Activated CD4-positive, CD25-positive, alpha-beta regulatory T cell treated with anti-CD3 and anti-CD28 coated beads, Interleukin-2, amount 50 U/mL, for 24 hours (primary cell): ENCODE results near the gene FBXW7.
"Not testable (repeated sequence)": the region's sequence is repeated elsewhere in the genome, so short reads cannot be mapped to it uniquely, and the experiment has no call there.

Experiments used
- ATAC-seq, 2 donors: fragments of 150-1000 bp; cut with Tn5 transposase; one replicate each; pipeline ENCODE4 v1.10.0; 2021; ENCODE audit warnings: mild to moderate bottlenecking in 1 of 2, moderate library complexity in 1 of 2

The FBXW7 gene, protein sequence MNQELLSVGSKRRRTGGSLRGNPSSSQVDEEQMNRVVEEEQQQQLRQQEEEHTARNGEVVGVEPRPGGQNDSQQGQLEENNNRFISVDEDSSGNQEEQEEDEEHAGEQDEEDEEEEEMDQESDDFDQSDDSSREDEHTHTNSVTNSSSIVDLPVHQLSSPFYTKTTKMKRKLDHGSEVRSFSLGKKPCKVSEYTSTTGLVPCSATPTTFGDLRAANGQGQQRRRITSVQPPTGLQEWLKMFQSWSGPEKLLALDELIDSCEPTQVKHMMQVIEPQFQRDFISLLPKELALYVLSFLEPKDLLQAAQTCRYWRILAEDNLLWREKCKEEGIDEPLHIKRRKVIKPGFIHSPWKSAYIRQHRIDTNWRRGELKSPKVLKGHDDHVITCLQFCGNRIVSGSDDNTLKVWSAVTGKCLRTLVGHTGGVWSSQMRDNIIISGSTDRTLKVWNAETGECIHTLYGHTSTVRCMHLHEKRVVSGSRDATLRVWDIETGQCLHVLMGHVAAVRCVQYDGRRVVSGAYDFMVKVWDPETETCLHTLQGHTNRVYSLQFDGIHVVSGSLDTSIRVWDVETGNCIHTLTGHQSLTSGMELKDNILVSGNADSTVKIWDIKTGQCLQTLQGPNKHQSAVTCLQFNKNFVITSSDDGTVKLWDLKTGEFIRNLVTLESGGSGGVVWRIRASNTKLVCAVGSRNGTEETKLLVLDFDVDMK

DNA sequence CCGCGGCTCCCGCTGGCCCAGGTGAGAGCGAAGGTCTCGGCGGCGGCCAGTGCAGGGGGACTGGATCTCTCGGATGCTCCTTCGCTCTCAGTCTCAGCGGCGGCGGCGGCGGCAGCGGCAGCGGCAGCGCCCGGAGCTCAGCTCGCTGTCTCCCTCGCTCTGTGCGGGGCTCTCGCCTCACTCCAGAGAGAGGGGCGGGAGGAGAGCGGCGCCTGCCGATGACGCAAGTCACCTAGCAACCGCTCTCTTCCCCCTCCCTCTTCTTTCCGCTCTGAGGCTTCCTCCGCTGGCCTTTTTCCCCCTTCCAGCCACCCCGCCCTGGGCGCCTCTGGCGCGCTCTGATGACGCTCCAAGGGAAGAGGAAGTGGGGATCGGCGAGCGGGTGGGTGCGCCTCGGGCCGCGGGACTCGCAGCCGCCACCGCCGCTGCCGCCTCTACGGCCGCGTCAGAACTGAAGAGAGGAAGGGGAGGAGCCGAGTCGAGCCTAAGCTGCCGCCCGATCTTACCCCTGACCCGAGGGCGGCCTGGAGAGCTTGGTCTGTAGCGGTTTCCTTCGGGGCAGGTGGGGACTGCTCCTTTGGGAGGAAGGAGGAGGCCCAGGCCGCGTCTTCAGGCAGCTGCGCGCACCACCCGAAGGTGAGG is at the start of gene FBXW7:
FBXW7 (minus strand) TSS at position 190 of the 642 bp plus-strand sequence. CDS start 124,289 bp downstream, outside the sequence.
- ATAC-seq: peak; percentile 88 to 91

DNA sequence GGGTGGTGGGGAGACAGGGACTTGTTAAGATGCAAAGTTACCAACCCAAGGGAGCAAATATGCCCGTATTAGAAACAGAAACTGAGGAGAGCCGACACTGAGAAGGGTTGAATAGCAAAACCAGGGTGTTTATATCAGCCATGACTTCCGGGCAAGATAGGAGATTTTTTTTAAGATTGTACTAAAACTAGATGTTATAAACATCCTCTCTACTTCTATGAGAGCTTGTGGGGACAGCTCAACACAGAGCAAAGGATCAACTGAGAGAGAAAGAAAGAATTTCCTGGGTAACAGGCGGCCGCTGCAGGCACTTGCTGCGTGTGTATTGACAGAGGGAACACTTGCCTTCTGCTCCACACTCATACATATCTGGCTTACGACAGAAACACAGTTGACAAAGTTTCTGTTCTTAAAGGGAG is 49.1 kb upstream of the FBXW7 start:
- ATAC-seq: peak; percentile 59 to 67

DNA sequence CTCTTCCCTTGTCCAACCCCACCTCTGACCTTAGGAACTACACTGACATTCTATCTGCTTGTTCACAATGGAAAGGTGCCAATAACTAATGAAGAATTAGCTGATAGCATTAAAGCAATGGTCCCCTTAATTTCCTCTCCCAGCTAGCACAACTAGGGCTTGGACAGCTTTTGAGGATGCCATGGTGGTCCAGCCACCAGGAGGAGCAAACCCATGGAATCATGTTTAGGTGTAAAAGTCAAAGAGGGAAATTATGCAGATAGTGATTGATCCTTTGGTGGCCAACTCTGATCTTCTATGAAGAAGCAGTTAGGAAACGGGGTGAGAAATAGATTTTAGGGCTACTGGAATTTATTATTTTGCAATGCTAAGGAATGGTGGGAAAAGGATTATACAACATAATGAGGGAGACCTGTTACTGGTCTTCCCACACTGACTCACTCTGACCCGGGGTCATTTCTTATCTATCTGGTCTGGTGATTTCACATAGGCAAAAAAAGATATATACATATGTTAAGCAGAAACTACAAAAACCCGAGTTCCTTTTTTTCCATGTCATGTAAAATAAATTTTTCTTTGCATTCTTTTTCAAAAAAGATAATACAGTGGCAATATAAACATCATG is 45.8 kb upstream of the FBXW7 start:
- ATAC-seq: no peak

DNA sequence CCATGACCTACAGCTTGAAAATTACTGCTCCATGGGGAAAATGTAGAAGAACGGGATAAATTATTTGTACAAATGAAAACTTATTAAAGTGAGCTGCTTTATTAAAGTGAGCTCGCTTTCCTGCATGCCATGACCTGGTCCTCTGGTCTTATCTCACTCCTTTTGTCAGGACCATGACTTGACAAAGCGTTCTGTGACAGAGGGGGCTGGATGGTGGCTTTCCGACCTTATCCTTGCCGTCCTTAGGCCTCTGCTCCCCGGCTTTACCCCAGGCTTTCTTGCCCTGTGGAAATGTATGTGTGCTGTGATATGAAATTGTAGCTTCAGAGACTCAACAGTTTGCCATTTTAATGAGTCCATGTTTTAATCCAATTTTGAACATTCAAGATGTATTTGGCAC is 44.0 kb upstream of the FBXW7 start:
- ATAC-seq: no peak

DNA sequence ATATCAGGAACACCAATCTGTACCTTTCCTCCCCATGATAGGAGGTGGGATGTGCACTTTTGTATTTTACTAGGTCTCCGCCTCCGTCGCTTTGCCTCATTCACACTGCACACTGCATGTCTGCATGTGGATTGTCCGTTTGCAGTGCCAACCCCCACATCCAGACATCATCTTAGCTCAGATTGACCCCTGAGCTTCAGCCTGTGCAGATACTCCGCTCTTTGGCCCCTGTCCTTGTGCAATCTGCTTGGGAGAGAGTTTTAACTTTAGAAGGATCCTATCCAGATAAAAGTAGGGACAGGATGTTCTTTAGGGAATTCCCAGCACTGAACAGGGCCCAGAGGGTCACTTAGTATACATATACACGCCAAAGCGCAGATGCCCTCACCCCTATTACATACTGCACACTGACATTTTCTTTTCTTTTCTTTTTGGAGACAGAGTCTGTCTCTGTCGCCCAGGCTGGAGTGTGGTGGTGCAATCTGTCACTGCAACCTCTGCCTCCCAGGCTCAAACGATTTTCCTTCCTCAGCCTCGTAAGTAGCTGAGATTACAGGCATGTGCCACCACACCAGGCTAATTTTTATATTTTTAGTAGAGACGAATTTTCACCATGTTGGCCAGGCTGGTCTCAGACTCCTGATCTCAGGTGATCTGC is 43.3 kb upstream of the FBXW7 start:
- no peak for ATAC-seq

DNA sequence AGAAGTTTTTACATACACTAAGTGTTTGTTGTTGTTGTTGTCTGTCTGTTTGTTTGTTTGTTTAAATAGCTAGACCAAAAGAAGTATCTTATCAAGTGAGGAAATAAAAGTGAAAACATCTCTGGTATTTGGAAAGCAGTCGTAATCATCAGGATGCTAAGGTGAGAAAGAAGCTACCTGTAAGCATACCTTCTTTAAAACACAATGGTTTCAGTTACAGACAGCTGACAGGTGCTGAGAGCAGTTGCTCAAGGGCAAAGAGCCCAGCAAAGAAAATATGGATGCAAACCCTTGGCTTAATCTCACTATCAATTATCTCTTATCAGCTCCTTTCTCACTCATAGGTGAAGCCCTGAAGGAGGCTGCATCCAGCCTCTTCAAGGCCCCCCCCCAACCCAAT is 42.8 kb upstream of the FBXW7 start:
- no peak for ATAC-seq

DNA sequence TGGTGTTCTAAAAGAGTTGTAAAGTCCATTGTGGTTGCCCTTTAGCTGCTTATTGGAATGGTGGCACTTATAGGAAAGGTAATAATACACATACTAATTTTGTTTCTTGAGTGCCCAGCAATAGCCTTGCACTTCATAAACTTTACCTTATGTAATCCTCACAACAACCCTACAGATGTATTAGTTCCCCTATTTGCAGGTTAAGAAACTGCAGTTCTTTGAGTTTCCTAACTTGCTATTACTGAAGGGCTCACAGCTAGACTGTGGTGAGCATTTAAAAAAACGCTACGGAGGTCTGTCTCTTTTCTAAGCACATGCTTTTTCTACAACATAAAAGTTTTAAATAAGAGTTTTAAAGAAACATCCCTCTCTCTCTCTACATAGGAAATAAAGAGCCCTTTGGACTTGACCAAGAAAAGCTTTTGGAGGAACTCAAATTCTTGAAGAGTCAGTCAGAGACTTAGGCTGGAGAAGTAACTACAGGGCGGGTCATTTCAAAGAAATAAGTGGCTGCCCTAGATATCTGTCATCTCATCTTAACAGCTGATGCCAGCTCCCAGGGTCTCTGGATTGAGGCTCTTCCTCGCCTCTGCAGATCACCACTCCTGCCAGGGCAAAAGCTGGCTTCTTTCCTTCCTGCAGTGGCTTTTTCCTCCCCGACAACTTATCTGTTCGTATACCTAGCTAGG is 42.0 kb upstream of the FBXW7 start:
- no peak for ATAC-seq

DNA sequence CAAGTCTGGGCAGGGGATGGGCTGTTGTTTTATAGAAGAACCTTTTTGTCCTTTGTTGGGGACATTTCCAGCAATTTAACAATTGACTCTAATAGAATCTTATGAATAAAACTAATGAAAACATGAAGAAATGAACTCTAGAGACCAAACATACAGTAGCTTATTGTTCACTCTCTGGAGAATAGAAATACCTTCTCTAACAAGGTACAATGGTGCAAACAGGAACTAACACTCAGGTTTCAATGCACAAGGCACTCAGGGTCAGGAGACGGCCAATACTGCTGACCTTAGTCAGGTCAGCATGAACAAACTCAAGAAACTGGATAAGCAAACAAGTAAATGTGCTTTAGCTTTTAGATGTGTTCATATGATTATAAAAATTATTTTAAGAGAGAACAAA is 39.6 kb upstream of the FBXW7 start:
- no peak for ATAC-seq

DNA sequence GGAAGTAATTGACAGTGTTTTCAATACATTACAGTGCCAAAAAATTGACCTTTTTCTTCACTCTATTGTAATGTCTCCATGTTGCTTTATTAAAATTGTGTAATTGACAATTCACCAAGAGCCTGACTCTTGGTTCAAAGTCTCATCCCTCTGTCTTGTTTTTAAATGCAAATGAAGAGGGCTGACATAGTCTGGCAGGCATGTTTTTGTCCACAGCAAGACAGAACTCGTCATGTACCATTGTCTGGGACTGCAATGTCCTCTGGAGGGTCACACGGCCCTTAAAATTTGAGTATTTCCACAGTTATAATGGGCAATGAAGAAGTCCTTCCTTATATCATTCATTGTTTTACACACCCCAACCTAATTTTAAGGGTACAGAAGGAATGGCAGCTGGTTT is 38.0 kb upstream of the FBXW7 start:
- no peak for ATAC-seq

DNA sequence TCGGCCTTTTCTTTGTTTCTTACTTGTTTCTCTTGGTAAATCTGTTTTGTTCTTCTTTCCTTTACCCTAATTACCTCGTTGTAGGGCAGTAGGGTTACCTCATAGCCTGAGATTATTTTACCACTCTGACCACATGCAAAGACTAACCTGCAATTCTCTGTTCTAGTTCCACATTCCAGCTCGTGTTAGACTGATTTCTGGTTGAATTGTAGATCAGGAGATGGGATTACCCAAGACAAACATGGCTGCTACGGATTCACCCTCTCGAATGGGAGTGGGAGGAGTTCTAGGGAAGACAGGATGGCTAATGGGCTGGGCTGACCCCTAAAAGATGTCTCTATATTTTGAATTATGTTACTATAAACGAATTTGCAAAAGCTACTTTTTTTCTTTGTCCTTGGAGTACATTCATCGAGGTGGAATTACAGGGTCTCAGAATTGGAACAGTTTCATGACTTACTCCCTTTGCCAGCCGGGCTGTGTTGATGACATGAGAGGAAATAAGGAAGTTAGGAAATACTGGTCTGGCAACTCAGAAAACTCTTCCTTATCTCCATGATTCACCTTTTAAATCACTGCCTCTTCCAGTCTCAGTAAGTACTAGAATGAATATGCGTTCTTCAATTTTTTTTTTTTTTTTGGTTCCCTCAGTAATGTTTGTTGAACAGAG is 36.7 kb upstream of the FBXW7 start:
- ATAC-seq: no peak

DNA sequence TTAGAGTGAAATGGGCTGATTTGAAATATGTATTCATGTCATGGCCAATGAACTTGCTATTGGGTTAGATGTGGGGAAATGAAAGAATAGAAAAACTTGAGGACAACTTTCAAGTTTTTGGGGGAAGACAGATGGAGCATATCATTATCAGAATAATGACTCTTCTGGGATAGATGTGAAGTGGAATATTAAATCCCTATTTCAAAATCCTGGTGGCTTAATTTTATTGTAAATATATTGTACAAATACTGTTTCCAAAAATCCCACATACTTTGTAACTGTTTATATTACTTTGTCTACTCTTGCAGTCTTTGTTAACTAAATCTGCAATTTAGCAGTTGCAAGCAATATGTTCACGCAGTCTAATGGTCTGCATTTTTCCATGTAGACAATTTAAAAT is 35.9 kb upstream of the FBXW7 start:
- ATAC-seq: no peak

DNA sequence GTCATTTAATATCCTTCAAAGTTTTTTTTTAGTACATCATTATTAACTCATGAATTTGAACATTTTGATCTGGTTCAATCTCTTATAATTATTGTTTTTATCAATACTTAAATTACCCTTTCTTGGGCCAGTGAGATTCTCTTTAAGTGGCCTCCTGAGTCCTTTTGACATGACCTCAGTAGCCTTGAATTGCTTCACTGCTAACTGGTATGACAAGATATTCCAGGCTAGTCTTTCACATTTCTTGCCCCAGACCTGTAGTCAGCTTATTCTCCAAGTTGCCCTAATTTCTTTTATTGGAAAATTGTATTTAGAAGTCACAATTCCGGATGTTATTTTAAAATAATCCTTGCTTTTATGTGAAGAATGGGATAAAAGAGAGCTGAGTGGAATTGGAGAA is 35.4 kb upstream of the FBXW7 start:
- ATAC-seq: no peak

DNA sequence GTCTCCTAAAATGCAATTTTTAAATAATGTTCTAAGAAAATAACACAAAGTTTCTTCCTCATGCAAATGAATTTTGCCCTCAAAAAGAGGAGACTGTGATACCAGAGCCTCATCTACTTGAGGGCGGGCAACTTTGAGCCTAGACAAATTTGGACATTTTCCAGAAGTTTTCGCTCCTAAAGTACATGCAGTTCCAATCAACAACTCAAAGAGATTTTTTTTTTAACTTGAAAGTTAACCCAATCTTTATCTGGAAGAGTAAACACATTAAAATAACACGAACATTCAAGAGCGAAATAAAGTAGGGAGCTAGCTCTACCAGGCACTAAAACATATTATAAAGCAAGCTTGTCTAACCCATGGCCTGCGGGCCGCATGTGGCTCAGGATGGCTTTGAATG is 29.4 kb upstream of the FBXW7 start:
- ATAC-seq: no peak

DNA sequence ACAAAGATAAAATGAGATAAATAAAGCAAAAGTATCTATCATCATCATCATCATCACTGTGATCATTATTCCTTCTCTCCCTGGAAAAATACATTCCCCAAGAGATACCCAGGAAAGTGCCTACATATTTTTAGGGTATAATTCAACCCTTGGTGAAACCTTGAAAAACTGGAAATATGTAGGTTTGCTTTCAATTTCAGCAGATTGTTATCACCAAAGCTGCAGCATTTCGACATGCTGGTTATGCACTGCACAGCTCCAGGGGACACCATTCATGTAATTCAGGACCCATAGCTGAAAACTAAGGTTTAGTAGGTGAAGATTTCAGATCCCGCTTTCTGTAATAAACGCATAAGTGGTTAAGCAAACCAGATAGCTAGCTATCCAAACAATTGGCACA is 28.4 kb upstream of the FBXW7 start:
- ATAC-seq: no peak

DNA sequence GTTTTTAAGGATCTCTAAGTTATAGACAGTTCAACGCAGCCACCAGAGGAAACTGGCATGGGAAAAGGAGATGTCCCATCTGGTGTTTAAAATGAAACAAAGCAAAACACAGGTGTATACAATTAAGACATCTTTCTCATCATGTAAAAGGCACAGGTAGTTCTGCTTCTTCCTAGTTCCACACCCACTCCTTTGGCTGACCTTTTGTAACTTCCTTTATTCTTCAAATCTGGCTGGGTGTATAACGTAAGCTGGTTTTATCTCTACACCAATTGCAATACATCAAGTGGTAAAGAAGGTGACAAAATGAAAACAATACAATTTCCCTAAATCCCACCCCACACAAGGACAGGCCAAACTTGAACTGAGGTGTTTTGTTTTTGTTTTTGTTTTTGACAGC is 27.3 kb upstream of the FBXW7 start:
- no peak for ATAC-seq

DNA sequence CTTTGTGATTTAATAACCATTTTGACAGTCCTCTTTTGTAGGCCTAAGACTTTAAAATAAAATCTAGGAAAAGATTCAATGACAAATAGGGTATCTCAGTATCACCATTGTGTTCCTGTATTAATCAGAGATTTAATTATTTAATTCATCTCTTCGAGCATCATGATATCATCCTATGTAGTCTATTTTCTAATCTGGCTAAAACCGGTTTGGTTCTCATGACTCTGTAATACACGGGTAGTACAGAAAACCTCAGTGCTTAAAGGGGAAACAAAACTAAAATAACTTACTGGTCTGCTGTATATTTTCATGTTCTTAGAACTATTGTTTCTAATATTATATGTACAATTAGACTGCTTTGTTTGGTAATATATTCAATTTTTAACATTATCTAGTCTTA is 23.7 kb upstream of the FBXW7 start:
- no peak for ATAC-seq

DNA sequence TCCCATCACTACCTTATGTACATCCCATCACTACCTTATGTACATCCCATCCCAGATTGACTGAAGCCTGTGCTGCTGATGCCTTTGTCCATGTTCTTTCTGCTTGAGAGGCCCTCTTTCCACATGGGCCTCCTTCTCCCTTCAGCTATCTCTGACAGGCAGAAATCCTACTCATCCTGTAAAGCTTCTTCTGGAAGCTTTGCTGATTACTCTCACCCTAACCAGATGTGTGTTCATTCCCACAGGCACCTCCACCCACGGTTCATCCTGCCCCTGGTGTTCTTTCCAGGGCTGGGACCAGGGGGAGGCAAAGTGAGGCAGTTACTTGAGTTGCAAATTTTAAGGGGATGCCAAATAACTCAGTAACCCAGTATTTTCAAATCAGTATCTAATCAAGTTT is 22.5 kb upstream of the FBXW7 start:
- no peak for ATAC-seq

DNA sequence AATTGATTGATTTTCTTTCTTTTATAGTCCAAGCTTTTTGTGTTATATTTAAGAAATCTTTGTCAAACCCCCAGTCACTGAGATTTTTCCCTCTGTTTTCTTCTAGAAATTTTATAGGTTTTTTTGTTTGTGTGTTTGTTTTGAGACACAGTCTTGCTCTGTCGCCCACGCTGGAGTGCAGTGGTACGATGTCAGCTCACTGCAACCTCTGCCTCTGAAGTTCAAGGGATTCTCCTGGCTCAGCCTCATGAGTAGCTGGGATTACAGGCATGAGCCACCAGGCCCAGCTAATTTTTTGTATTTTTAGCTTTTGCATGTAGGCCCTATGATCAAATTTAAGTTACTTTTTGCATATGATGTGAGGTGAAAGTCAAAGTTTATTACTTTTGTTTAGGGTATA is 20.9 kb upstream of the FBXW7 start:
- no peak for ATAC-seq

DNA sequence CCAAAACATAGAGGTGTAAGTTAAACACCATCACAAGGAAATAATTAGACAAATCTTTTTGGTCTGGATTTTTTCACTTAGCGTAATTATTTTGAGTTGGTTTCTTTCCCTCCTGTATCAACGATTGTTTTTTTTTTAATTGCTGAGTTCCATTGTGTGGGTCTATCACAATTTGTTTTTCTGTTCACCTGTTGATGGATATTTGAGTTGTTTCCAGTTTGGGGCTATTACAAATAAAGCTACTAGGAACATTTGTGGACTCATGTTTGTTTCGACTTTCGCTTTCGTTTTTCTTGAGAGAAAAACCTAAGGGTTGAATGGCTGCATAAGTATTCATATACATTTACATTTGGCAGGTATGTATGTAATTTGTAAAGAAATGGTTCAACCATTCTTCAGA is 20.4 kb upstream of the FBXW7 start:
- no peak for ATAC-seq

DNA sequence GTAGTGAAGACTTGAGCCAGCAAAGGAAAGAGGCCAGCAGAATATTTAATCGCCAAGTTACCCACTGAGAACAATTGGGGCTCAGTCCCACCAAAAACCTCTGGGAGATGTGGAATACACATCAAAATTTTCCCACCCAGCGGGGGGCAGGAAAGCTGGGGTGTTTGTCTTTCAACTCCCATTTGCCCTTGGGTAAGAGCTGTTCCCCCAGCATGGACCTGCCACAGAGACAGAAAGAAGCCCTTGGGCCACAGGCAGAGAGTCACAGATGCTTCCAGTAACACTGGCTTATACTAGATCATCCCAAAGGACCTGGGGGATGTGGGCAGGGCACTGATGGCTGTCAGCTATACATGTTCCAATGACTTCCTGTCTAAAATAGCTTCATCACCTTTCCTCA is 18.9 kb upstream of the FBXW7 start:
- no peak for ATAC-seq

DNA sequence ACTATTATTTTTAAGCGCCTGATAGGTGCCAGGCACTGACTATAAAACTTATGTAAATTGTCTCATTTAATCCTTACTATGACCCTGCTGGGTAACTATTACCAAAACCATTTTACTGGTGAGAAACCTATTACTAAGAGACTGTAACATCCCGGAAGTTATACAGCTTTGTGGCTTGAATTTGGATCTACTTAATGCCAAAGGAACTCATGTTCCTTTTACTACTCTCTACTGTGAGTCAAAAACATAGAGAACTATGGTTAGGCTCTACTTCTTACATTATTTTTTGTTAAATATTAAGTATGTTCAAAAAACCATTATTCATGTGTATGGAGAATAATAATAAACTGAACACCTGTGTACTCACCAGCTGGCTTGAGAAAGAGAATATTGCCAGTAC is 14.8 kb upstream of the FBXW7 start:
- ATAC-seq: not testable (repeated sequence)

DNA sequence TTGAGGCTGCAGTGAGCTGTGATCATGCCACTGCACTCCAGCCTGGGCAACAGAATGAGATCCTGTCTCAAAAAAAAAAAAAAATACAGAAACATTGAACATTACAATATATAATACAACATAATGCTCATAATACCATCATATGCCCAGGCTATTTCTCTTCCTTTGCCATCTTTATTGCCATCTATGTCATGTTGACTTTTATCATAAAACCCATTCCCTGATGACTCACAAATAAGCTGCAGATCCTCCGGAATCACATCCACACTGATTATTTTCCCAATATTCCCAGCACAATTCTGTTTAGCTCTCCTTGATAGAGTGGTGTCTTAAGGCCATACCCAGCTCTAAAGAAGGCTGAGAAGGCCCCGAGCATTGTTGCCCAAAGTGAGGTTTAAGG is 9.2 kb upstream of the FBXW7 start:
- ATAC-seq: no peak
